ENCODE data around the gene NCOA1.
A peak's percentile ranks its signal among the peaks of the same experiment; 100 is the strongest.
"Not testable (repeated sequence)": the region's sequence is repeated elsewhere in the genome, so short reads cannot be mapped to it uniquely, and the experiment has no call there.

NCOA1 gene

GRCh38 chr2:24490690-24491541 lies at the start of gene NCOA1:
NCOA1 (plus strand) TSS chr2:24491254; CDS start chr2:24658678, 167,424 bp downstream.
- peak; percentile 92 for DNase-seq (ENCODE audit: low spot score)

GRCh38 chr2:24448797-24449196 lies 42.3 kb upstream of the NCOA1 start:
- no peak for DNase-seq (ENCODE audit: low spot score)

- no peak for DNase-seq (ENCODE audit: low spot score)
Observed at GRCh38 chr2:24449344-24449743, 41.7 kb upstream of the NCOA1 start.

GRCh38 chr2:24451805-24452501 lies 39.1 kb upstream of the NCOA1 start:
- DNase-seq (ENCODE audit: low spot score): no peak

- DNase-seq (ENCODE audit: low spot score): no peak
Observed at GRCh38 chr2:24452502-24452885, 38.6 kb upstream of the NCOA1 start.

- DNase-seq (ENCODE audit: low spot score): no peak
Observed at GRCh38 chr2:24453379-24454073, 37.5 kb upstream of the NCOA1 start.

- no peak for DNase-seq (ENCODE audit: low spot score)
Observed at GRCh38 chr2:24454294-24454693, 36.8 kb upstream of the NCOA1 start.

- DNase-seq (ENCODE audit: low spot score): peak; percentile 86
Observed at GRCh38 chr2:24456599-24457556, 34.2 kb upstream of the NCOA1 start.

- no peak for DNase-seq (ENCODE audit: low spot score)
Observed at GRCh38 chr2:24457696-24458386, 33.2 kb upstream of the NCOA1 start.

GRCh38 chr2:24459224-24460161 lies 31.6 kb upstream of the NCOA1 start:
- no peak for DNase-seq (ENCODE audit: low spot score)

GRCh38 chr2:24461685-24462084 lies 29.4 kb upstream of the NCOA1 start:
- no peak for DNase-seq (ENCODE audit: low spot score)

- DNase-seq (ENCODE audit: low spot score): no peak
Observed at GRCh38 chr2:24463271-24463670, 27.8 kb upstream of the NCOA1 start.

GRCh38 chr2:24466871-24467870 lies 23.9 kb upstream of the NCOA1 start:
- no peak for DNase-seq (ENCODE audit: low spot score)

- not testable (repeated sequence) for DNase-seq (ENCODE audit: low spot score)
Observed at GRCh38 chr2:24468453-24468852, 22.6 kb upstream of the NCOA1 start.

- DNase-seq (ENCODE audit: low spot score): no peak
Observed at GRCh38 chr2:24469148-24469650, 21.9 kb upstream of the NCOA1 start.

GRCh38 chr2:24471662-24472061 lies 19.4 kb upstream of the NCOA1 start:
- no peak for DNase-seq (ENCODE audit: low spot score)

- DNase-seq (ENCODE audit: low spot score): no peak
Observed at GRCh38 chr2:24472416-24472815, 18.6 kb upstream of the NCOA1 start.

GRCh38 chr2:24473626-24474025 lies 17.4 kb upstream of the NCOA1 start:
- no peak for DNase-seq (ENCODE audit: low spot score)
